HepG2 (cell line): ENCODE data around the gene PPFIA3. TPM values are rescaled to one million over a fixed set of nuclear protein-coding genes. Genes with fewer than 3 reads are reported as not detected.

Source experiments
- ARID2 ChIP-seq: sonication (generic); formaldehyde crosslinking; IDR thresholded peaks from 2 replicates; pipeline ENCODE4 v1.8.1; 2022; ENCODE audit warnings: mild to moderate bottlenecking, missing genetic modification reagents, borderline replicate concordance
- ELK4 ChIP-seq: sonication (generic); formaldehyde crosslinking; IDR thresholded peaks from 2 replicates; pipeline ENCODE4 v1.9.0; 2021; ENCODE audit warnings: missing genetic modification reagents, borderline replicate concordance
- EP300 ChIP-seq, 3 experiments: sonication (generic) in 1 of 3; formaldehyde crosslinking in 1 of 3; IDR thresholded peaks; 2 replicates each; pipeline versions ENCODE4 v1.5.1 to v1.6.1; 2011 to 2020; ENCODE audit warnings: low read depth in 2 of 3, low read length in 2 of 3, borderline replicate concordance in 1 of 3, improper control_type of control experiment in 1 of 3, mild to moderate bottlenecking in 1 of 3, missing genetic modification reagents in 1 of 3, moderate library complexity in 1 of 3
- GATAD1 ChIP-seq: IDR thresholded peaks from 2 replicates; pipeline ENCODE4 v1.6.1; 2016; ENCODE audit warnings: missing genetic modification reagents, missing compliant biosample characterization
- GATAD2A ChIP-seq: IDR thresholded peaks from 2 replicates; pipeline ENCODE4 v1.6.1; 2016
- HNF1A ChIP-seq, 2 experiments: sonication (generic) in 1 of 2; formaldehyde crosslinking in 1 of 2; IDR thresholded peaks; 2 replicates each; pipeline versions ENCODE4 v1.4.0 to v1.6.1; 2016 to 2020; ENCODE audit warnings: borderline replicate concordance in 1 of 2, low read depth in 1 of 2, mild to moderate bottlenecking in 1 of 2, missing genetic modification reagents in 1 of 2
- HOXA5 ChIP-seq: sonication (generic); formaldehyde crosslinking; IDR thresholded peaks from 2 replicates; pipeline ENCODE4 v1.4.0; 2020; ENCODE audit warnings: missing genetic modification reagents
- NFKB2 ChIP-seq: sonication (generic); formaldehyde crosslinking; IDR thresholded peaks from 2 replicates; pipeline ENCODE4 v1.4.0; 2020; ENCODE audit warnings: missing genetic modification reagents, borderline replicate concordance
- STAG1 ChIP-seq: sonication (generic); formaldehyde crosslinking; IDR thresholded peaks from 2 replicates; pipeline ENCODE4 v1.4.0; 2020; ENCODE audit warnings: missing genetic modification reagents
- ZFP90 ChIP-seq: sonication (generic); formaldehyde crosslinking; IDR thresholded peaks from 2 replicates; pipeline ENCODE4 v1.8.0; 2022; ENCODE audit warnings: missing genetic modification reagents, mild to moderate bottlenecking, inconsistent platforms, borderline replicate concordance
- ZNF326 ChIP-seq: sonication (generic); formaldehyde crosslinking; IDR thresholded peaks from 2 replicates; pipeline ENCODE4 v1.4.0; 2020; ENCODE audit warnings: missing genetic modification reagents, borderline replicate concordance
- ZNF337 ChIP-seq: sonication (generic); formaldehyde crosslinking; IDR thresholded peaks from 2 replicates; pipeline ENCODE4 v1.5.1; 2020; ENCODE audit warnings: missing genetic modification reagents, low read depth, mild to moderate bottlenecking, borderline replicate concordance
- ZNF543 ChIP-seq: sonication (generic); formaldehyde crosslinking; IDR thresholded peaks from 2 replicates; pipeline ENCODE4 v1.4.0; 2020; ENCODE audit warnings: mild to moderate bottlenecking, missing genetic modification reagents
- ZNF569 ChIP-seq: sonication (generic); formaldehyde crosslinking; IDR thresholded peaks from 2 replicates; pipeline ENCODE4 v1.5.0; 2020; ENCODE audit warnings: mild to moderate bottlenecking, missing genetic modification reagents, moderate library complexity, borderline replicate concordance
- ZNF670 ChIP-seq: sonication (generic); formaldehyde crosslinking; IDR thresholded peaks from 2 replicates; pipeline ENCODE4 v1.8.0; 2022; ENCODE audit warnings: mild to moderate bottlenecking, missing genetic modification reagents, borderline replicate concordance
- ZNF724P ChIP-seq: sonication (generic); formaldehyde crosslinking; IDR thresholded peaks from 2 replicates; pipeline ENCODE4 v1.8.0; 2022; ENCODE audit warnings: missing genetic modification reagents, borderline replicate concordance
- polyA plus RNA-seq, 8 experiments: library from polyadenylated mRNA; depleted of rRNA in 3 of 8; stranded (reverse) in 7 of 8; unstranded in 1 of 8; fragments of >200 nt; fragmentation: Illumina TruSeq in 4 of 8; extraction: Trizol in 4 of 8; gene quantifications; 2 replicates each; pipeline versions ENCODE4 v1.2.1 to v1.2.3, GENCODE V29; 2011 to 2016; ENCODE audit warnings: low read depth in 4 of 8, missing spikeins in 1 of 8, mixed read lengths in 1 of 8; ENCODE audit not compliant: insufficient read depth in 1 of 8
- total RNA-seq, 5 experiments: library from RNA; depleted of rRNA; stranded (reverse); fragments of >200 nt; fragmentation: Illumina TruSeq; extraction: Trizol; gene quantifications; 2 replicates each; pipeline ENCODE4 v1.2.3, GENCODE V29; 2016; ENCODE audit warnings: low read depth in 1 of 5
- TF ChIP-seq, protein P1 (sequence below): sonication (generic); formaldehyde crosslinking; IDR thresholded peaks from 2 replicates; pipeline ENCODE4 v1.4.0; 2020; ENCODE audit warnings: missing genetic modification reagents
- TF ChIP-seq, protein P2 (sequence below): IDR thresholded peaks from 2 replicates; pipeline ENCODE4 v1.6.1; 2016; ENCODE audit warnings: missing compliant biosample characterization, missing genetic modification reagents, borderline replicate concordance

PPFIA3 gene
- total and polyA plus RNA-seq, 2 of the 13 experiments (the other 11 are each of a cell fraction or from before 2014, with no cell fraction given) = 6.7 to 8.6 TPM

DNA sequence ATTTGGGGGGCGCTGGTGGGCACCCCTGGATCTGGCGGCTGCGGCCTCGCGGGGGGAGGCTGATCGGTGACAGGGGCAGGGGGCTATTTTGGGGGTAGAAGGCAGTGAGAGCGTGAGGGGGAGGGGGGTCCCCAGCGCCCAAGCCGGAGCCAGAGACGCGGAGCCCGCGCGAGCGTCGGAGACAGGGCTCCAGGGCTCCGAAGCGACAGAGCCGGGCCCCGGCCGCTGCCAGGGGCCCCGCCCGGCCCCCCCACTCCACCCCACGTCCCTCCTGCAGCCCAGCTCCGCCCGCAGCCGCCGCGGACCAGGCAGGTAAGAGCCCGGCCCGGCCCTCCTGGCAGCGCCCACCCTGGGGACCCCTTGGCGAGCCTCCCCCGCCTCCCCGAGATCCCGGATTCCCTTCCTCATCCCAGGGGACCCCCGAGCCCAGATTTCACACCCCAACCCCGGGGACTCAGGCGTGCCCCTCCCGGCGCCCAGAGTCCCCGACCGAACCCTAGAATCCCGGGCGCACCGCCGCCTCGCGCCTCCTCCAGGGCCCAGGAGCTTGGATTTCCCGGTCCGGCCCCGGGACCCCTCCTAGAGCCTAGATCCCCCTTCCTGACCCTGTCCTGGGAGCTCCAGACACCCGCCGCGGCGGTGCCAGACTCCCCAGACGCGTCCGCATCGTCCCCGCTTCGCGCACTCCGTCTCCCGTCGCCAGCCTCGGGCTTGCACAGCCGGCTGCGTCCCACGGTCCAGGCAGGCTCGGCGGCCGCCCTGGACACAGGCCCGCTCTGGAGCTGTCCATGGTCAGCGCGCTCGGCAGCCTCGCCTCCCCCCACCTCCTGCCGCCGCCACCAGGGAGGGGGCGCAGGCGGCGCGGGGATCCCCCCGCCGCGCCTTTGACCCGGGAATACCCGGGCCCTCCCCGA is at the start of gene PPFIA3 (continued):
- TF ChIP-seq ELK4 (CRISPR knock-in tag) = no peak
- peak; percentile 71 for TF ChIP-seq GATAD1 (CRISPR knock-in tag)
- peak; percentile 33; the same call in 1 of the 2 replicates for TF ChIP-seq HOXA5 (CRISPR knock-in tag)
- TF ChIP-seq ZNF326 (CRISPR knock-in tag) = no peak
- TF ChIP-seq HNF1A (IDR thresholded peaks at IDR 0.05; ENCODE audit: low read depth) = no peak
- TF ChIP-seq HNF1A (CRISPR knock-in tag; IDR thresholded peaks at IDR 0.05; ENCODE audit: borderline replicate concordance) = no peak
- TF ChIP-seq STAG1 (CRISPR knock-in tag) = 0 out of 2 replicates have a peak, but pooled peaks have one; percentile 17
- TF ChIP-seq ZNF670 (CRISPR knock-in tag) = no peak
- TF ChIP-seq ARID2 (CRISPR knock-in tag) = no peak
- peak; percentile 83; the same call in 1 of the 2 replicates for TF ChIP-seq NFKB2 (CRISPR knock-in tag)
- TF ChIP-seq ZNF543 (CRISPR knock-in tag) = 0 out of 2 replicates have a peak, but pooled peaks have one; percentile 16
- TF ChIP-seq ZNF569 (CRISPR knock-in tag) = no peak
- TF ChIP-seq ZNF724P (CRISPR knock-in tag) = peak; percentile 54; the same call in 1 of the 2 replicates
- TF ChIP-seq, protein P1, sequence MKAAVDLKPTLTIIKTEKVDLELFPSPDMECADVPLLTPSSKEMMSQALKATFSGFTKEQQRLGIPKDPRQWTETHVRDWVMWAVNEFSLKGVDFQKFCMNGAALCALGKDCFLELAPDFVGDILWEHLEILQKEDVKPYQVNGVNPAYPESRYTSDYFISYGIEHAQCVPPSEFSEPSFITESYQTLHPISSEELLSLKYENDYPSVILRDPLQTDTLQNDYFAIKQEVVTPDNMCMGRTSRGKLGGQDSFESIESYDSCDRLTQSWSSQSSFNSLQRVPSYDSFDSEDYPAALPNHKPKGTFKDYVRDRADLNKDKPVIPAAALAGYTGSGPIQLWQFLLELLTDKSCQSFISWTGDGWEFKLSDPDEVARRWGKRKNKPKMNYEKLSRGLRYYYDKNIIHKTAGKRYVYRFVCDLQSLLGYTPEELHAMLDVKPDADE (CRISPR knock-in tag) = no peak
- TF ChIP-seq, protein P2, sequence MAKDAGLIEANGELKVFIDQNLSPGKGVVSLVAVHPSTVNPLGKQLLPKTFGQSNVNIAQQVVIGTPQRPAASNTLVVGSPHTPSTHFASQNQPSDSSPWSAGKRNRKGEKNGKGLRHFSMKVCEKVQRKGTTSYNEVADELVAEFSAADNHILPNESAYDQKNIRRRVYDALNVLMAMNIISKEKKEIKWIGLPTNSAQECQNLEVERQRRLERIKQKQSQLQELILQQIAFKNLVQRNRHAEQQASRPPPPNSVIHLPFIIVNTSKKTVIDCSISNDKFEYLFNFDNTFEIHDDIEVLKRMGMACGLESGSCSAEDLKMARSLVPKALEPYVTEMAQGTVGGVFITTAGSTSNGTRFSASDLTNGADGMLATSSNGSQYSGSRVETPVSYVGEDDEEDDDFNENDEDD (CRISPR knock-in tag) = no peak; the same call in 1 of the 2 replicates
- TF ChIP-seq GATAD2A (CRISPR knock-in tag) = no peak
- TF ChIP-seq ZFP90 (CRISPR knock-in tag) = no peak
- no peak for TF ChIP-seq EP300 (IDR thresholded peaks at IDR 0.05; ENCODE audit: low read depth in 2 of 2, low read length in 2 of 2)
- 0 out of 2 replicates have a peak, but pooled peaks have one; percentile 32 for TF ChIP-seq EP300 (CRISPR knock-in tag; IDR thresholded peaks at IDR 0.05; ENCODE audit: borderline replicate concordance)
- TF ChIP-seq ZNF337 (CRISPR knock-in tag) = no peak
